NCI-H748 treated with DMSO at 0.1 percent for 48 hours (cell line): ENCODE measurements around the gene NUMBL.
"Not testable (repeated sequence)": the region's sequence is repeated elsewhere in the genome, so short reads cannot be mapped to it uniquely, and the experiment has no call there.

Experiments
- DNase-seq: peaks from one replicate; lab custom pipeline; 2025; lab: John Stamatoyannopoulos, UW

The NUMBL gene

DNA sequence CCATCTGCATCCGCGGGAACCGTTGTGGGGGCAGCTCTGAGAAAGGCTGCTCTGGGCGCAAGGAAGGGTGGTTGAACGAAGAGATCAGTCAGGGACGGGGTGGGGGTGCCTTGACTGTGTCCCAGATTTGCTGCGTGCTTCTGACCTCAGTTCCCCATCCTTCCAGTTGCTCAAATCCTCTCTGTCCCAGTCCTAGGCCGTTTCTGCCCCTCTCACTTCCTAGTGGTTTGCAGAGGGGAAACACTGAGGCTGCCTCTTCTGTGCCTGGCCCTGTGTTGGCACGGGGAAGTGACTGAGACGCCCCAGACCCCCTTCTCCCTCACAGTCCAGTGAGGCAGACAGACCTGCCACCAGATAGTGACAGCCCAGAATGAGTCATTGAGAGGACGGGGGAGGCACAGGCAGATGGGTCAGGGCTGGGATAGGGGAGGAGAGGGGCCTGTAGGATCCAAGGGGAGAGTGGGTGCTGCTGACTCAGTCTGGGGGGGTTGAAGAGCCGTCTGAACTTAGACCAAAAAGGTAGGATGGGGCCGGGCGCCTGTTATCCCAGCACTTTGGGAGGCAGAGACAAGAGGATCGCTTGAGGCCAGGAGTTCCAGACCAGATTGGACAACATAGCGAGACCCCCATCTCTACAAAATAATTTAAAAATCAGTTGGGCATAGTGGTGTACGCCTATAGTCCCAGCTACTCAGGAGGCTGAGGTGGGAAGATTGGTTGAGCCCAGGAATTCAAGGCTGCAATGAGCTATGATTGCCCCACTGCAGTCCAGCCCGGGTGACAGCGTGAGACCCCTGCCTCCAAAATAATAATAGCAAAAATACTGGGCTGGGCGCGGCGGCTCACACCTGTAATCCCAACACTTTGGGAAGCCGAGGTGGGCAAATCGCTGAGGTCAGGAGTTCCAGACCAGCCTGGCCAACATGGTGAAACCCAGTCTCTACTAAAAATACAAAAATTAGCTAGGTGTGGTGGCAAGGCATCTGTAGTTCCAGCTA is 26.5 kb downstream of the NUMBL start:
- no peak for DNase-seq

- peak; percentile 67 for DNase-seq
These were observed 27.3 kb downstream of the NUMBL start for GRCh38 chr19:40662925-40663694.

DNA sequence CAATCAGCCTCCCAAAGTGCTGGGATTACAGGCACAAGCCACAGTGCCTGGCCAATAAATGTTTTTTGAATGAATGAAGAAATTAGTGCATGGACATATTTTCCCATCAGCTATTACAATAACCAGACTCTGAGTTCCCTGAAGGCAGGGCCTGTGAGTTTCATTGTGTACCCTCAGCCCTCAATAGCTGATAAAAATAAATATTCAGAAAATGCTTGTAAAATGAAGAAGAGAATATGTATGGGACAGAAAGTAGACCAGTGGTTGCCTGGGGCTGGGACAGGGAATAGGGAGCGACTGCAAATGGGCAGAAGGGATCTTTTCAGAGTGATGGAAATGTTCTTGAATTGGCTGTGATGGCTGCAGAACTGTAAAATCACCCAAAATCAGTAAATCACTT is 28.8 kb downstream of the NUMBL start:
- no peak for DNase-seq

DNA sequence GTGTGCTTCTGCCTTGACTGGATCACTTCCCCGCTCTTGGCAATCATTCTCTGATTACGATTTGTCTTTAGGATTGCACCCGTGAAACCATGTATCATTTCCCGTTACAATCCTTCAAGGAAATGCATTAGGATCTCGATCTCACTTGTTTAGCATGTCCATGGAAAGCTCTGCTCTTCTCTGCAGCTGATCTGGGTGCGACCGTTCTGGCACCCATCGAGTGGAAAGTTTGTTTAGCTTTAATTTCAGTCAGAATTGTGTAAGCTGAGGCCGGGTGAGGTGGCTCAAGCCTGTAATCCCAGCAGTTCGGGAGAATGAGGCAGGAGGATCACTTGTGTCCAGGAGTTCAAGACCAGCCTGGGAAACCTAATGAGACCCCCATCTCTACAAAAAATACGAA is 30.9 kb downstream of the NUMBL start:
- DNase-seq = no peak

DNA sequence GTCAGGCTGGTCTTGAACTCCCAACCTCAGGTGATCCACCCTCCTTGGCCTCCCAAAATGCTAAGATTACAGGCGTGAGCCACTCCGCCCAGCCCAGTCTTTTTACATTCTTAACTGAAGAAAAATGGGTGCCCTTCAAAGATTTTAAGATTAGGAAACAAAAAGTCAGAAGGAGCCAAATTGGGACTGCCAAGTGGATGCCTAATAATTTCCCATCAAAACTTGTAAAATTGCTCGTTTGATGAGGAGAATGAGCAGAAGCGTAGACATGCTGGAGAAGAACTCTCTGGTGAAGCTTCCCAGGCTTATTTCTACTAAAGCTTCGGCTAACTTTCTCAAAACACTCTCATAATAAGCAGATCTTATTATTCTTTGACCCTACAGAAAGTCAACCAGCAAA is 31.3 kb downstream of the NUMBL start:
- no peak for DNase-seq

DNA sequence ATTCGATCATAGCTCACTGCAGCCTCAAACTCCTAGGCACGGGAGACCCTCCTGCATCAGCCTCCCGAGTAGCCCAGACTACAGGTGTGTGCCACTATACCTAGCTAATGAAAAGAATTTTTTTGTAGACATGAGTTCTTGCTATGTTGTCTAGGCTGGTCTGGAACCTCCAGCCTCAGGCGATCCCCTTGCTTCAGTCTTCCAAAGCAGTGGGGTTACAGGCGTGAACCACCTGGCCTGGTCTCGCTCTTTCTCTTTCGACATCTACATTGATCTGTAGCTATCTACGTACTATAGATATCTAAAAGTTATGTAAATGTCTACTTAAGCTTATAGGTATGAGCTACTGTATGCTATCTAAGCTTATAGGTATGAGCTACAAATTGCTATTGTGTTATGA is 32.4 kb downstream of the NUMBL start:
- no peak for DNase-seq

DNA sequence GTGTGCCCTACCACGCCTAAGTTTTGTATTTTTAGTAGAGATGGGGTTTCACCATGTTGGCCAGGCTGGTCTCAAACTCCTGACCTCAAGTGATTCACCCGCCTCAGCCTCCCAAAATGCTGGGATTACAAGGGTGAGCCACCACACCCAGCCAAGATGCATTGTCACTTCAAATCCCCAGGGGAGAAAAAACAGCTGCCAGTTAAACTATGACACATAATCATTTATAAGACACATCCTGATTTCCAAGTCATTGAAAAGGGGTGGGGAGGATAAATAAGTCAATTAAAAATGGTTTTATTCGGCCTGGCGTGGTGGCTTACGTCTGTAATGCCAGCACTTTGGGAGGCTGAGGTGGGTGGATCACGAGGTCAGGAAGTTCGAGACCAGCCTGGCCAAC is 34.8 kb downstream of the NUMBL start:
- DNase-seq = not testable (repeated sequence)

DNA sequence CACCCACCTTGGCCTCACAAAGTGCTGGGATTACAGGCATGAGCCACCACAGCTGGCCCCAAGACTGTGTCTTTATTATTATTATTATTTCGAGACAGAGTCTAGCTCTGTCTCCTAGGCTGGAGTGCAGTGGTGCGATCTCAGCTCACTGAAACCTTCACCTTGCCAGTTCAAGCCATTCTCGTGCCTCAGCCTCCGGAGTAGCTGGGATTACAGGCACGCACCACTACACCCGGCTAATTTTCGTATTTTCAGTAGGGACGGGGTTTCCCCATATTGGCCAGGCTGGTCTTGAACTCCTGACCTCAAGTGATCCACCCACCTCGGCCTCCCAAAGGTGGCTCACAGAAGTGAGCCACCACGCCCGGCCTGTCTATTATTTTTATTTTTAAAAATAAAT is 38.1 kb downstream of the NUMBL start:
- DNase-seq = not testable (repeated sequence)

DNA sequence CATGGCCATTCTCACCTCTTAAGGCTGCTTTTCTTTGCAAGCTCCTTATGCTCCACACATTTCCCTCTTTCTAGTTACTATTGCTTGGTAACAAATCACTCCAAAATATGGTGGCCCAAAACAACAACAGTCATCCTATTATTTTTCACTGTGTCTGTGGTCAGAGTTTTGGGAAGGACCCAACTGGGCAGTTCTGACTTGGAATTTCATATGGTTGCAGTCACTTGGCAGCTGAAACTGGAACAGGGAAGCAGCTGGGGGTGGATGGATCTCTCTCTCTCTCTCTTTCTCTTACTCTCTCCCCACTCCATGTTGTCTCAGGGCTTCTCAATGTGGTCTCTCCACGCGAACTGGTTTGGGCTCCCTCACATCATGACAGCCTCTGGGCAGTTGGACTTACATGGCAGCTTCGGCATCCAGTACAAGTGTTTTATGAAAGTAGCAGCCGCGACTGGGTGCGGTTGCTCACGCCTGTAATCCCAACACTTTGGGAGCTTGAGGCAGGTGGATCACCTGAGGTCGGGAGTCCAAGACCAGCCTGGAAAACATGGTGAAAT is 39.6 kb downstream of the NUMBL start:
- no peak for DNase-seq

- not testable (repeated sequence) for DNase-seq
These were observed 40.4 kb downstream of the NUMBL start for GRCh38 chr19:40649903-40650675.

GRCh38 chr19:40646743-40647254 is 43.7 kb downstream of the NUMBL start:
- DNase-seq = no peak

DNA sequence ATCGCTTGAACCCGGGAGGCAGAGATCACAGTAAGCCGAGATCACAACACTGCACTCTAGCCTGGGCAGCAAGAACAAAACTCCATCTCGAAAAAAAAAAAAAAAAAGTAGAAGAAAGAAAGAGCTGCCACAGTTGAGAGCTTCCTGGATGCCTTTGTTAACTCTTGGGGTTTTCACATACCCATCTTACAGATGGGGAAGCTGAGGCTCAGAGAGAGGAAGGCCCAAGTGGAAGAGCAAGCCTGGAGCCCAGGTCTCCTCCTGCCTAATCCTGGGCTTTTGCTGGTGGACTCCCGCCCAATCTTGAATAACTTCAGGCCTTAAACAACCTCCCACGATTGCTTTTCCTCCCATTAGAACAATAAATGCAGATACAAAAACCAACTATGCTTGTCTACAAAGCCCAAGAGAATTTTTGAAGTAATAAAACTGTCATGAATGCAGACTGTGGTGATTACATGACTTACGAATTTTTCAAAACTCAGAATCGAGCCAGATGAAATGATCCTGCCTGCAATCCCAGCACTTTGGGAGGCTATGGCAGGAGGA is 47.6 kb downstream of the NUMBL start:
- no peak for DNase-seq

GRCh38 chr19:40642051-40642706 is 48.3 kb downstream of the NUMBL start:
- DNase-seq = no peak

DNA sequence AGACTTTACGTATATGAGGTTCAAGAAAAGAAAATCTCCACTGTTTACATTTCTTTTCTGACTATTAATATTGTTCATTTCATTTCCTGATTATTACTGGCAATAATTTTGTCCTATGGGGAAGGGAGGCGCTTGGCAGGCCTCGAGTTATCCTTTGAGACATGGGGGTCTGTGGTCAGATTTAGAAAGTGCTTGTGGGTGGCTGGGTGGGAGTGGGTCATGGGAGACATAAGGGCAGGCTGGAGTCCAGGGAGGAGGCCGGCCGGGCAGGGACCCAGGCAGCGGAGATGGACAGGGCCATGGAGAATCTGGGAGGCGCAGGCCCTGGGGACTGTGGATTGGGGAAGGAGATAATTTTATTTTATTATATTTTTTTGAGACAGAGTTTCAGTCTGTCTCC is 49.2 kb downstream of the NUMBL start:
- DNase-seq = no peak

DNA sequence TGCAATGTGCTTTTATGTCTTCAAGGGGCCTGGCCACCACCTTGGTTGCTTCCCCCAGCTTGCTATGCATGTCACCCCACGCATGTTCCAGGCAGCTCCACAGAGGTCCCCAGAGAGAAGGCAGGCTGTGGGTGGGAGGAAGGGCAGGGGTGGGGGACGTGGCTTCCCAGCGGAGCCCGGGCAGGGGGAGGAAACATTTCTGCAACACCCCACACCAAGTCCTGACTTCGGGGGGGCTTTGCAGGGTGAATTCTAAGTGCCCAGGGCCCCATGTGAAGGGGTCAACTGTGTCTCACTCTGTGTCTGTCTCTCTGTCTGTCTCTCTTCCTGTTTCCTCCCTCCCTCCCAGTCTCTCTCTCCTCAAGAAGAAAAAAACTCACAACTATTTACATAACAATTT is 49.7 kb downstream of the NUMBL start:
- DNase-seq = no peak

DNA sequence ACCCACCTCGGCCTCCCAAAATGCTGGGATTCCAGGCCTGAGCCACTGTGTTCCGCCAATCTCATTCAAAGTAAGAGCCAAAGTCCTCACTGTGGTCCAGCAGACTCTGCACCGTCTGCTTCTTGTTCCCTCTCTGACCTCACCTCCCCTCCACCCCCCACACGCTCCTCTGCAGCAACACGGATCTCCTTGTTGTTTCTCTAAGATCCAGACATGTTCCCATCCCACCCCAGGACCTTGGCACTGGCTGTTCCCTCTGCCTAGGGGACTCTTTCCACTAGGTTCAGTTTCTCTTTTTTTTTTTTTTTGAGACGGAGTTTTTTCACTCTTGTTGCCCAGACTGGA is 50.8 kb downstream of the NUMBL start:
- DNase-seq = no peak

- DNase-seq = no peak
These were observed 52.1 kb downstream of the NUMBL start for GRCh38 chr19:40638327-40638726.

DNA sequence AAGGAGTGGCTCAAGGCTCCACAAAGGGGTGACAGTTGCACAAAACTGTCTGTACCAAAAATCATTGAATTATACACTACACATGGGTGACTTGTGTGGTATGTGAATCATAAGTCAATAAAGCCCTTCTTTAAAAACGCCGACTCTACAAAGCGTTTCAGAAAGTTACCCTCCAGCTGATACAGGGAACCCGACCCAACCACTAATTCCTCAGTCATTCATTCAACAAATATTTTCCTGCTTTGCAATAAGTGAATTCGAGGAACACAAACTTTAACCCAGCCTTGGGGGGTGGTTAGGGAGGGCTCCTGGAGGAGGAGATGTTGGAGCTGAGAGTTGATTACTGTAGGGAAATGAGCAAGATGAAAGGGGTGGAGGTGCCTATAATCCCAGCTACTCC is 57.2 kb downstream of the NUMBL start:
- no peak for DNase-seq

GRCh38 chr19:40632311-40633036 is 58.0 kb downstream of the NUMBL start:
- DNase-seq = no peak

DNA sequence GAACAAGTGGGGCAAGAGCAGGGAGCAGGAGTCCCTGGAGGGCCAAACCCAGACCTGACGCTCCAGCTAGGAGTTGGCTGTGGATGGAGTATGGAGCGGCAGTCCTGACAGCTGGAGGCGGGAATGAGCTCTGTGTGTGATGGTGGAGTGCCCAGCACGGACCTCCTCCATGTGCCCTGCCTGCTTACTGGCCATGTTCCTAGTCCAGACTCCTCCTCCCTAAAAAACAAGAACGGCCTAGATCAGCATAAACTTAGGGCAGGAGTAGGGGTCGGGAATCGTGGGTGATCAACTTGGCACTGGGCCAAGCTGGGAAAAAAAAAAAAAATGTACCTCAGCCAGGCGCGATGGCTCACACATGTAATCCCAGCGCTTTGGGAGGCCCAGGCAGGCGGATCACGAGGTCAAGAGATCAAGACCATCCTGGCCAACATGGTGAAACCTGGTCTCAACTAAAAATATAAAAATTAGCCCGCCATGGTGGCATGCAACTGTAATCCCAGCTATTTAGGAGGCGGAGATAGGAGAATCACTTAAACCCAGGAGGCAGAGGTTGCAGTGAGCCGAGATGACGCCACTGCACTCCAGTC is 59.8 kb downstream of the NUMBL start:
- DNase-seq = no peak
